Liver (tissue), 9 donors: ENCODE data around the gene FBXO3. TPM values are rescaled to one million over a fixed set of nuclear protein-coding genes. Genes with fewer than 3 reads are reported as not detected.

ENCODE experiments used
- DNase-seq: peaks from one replicate; pipeline ENCODE4 v3.0.0-alpha.2; 2017; ENCODE audit warnings: low spot score
- H3K27ac ChIP-seq, 2 donors: one replicate each; pipeline ENCODE4 v1.7.0; 2013; ENCODE audit warnings: inconsistent platforms in 2 of 2, low read length in 2 of 2, control low read depth in 1 of 2, low read depth in 1 of 2, mild to moderate bottlenecking in 1 of 2
- H3K27me3 ChIP-seq, 4 donors: one replicate each; pipeline versions ENCODE4 v1.6.1 to v1.7.0; 2013; ENCODE audit warnings: low read length in 3 of 4, inconsistent platforms in 1 of 4, mild to moderate bottlenecking in 1 of 4, moderate library complexity in 1 of 4; ENCODE audit not compliant: control insufficient read depth in 4 of 4, insufficient read depth in 4 of 4
- H3K36me3 ChIP-seq, 4 donors: one replicate each; pipeline versions ENCODE4 v1.6.1 to v1.7.0; 2013; ENCODE audit warnings: low read length in 3 of 4, mild to moderate bottlenecking in 3 of 4, low read depth in 1 of 4, moderate library complexity in 1 of 4; ENCODE audit not compliant: control insufficient read depth in 4 of 4, insufficient read depth in 3 of 4
- H3K4me1 ChIP-seq, 4 donors: one replicate each; pipeline versions ENCODE4 v1.6.1 to v1.7.0; 2013; ENCODE audit warnings: low read length in 3 of 4, mild to moderate bottlenecking in 3 of 4, moderate library complexity in 1 of 4; ENCODE audit not compliant: control insufficient read depth in 4 of 4, insufficient read depth in 4 of 4
- H3K4me3 ChIP-seq, 3 donors: one replicate each; pipeline versions ENCODE4 v1.6.1 to v1.7.0; 2013; ENCODE audit warnings: low read length in 3 of 3, control low read depth in 1 of 3, low read depth in 1 of 3, mild to moderate bottlenecking in 1 of 3
- H3K9ac ChIP-seq, 2 donors: one replicate each; pipeline ENCODE4 v1.7.0; 2013; ENCODE audit warnings: low read length in 2 of 2, mild to moderate bottlenecking in 2 of 2, moderate library complexity in 2 of 2, control low read depth in 1 of 2, low read depth in 1 of 2
- H3K9me3 ChIP-seq, 4 donors: one replicate each; pipeline versions ENCODE4 v1.6.1 to v1.7.0; 2013; ENCODE audit warnings: low read length in 3 of 4; ENCODE audit not compliant: control insufficient read depth in 4 of 4
- ATF3 ChIP-seq: IDR thresholded peaks from 2 replicates; pipeline ENCODE4 v1.6.1; 2016; ENCODE audit warnings: antibody characterized with exemption
- FOXA1 ChIP-seq: IDR thresholded peaks from 2 replicates; pipeline ENCODE4 v1.6.1; 2016; ENCODE audit warnings: antibody characterized with exemption
- FOXA2 ChIP-seq: IDR thresholded peaks from 2 replicates; pipeline ENCODE4 v1.6.1; 2016; ENCODE audit warnings: antibody characterized with exemption
- GABPA ChIP-seq, 2 donors: IDR thresholded peaks in 1 of 2; conservative IDR thresholded peaks in 1 of 2; 2 replicates each; pipeline ENCODE4 v1.6.1; 2016; ENCODE audit warnings: antibody characterized with exemption in 2 of 2, mild to moderate bottlenecking in 1 of 2, moderate library complexity in 1 of 2
- HNF4G ChIP-seq: IDR thresholded peaks from 2 replicates; pipeline ENCODE4 v1.6.1; 2016; ENCODE audit warnings: antibody characterized with exemption
- JUND ChIP-seq, 2 donors: IDR thresholded peaks; 2 replicates each; pipeline ENCODE4 v1.6.1; 2016; ENCODE audit warnings: antibody characterized with exemption in 2 of 2
- MAX ChIP-seq: IDR thresholded peaks from 2 replicates; pipeline ENCODE4 v1.6.1; 2016; ENCODE audit warnings: antibody characterized with exemption
- NR2F2 ChIP-seq: IDR thresholded peaks from 2 replicates; pipeline ENCODE4 v1.6.1; 2016; ENCODE audit warnings: antibody characterized with exemption
- RAD21 ChIP-seq, 2 donors: IDR thresholded peaks; 2 replicates each; pipeline ENCODE4 v1.6.1; 2016; ENCODE audit warnings: antibody characterized with exemption in 2 of 2, mild to moderate bottlenecking in 2 of 2
- REST ChIP-seq: IDR thresholded peaks from 2 replicates; pipeline ENCODE4 v1.6.1; 2016; ENCODE audit warnings: antibody characterized with exemption, mild to moderate bottlenecking
- RXRA ChIP-seq, 2 donors: IDR thresholded peaks; 2 replicates each; pipeline ENCODE4 v1.6.1; 2017 to 2018; ENCODE audit warnings: antibody characterized with exemption in 2 of 2, mild to moderate bottlenecking in 1 of 2
- TAF1 ChIP-seq: conservative IDR thresholded peaks from 2 replicates; pipeline ENCODE4 v1.6.1; 2016; ENCODE audit warnings: antibody characterized with exemption, mild to moderate bottlenecking
- YY1 ChIP-seq: IDR thresholded peaks from 2 replicates; pipeline ENCODE4 v1.6.1; 2016; ENCODE audit warnings: antibody characterized with exemption, mild to moderate bottlenecking
- WGBS: extraction: QIAGEN DNeasy Blood & Tissue Kit; methylation state at CpG from one replicate; pipeline ENCODE4 v1.1.7; 2013; 5-methylcytosine and 5-hydroxymethylcytosine counted together
- polyA plus RNA-seq, 2 donors: library from polyadenylated mRNA; stranded (reverse) in 1 of 2; unstranded in 1 of 2; fragments of 200-250 nt in 1 of 2; fragments of >200 nt in 1 of 2; fragmentation: Nextera tagmentation in 1 of 2; extraction: Ambion mirVana in 1 of 2; gene quantifications; one replicate each; pipeline versions ENCODE4 v1.2.1 to v1.2.3, GENCODE V29; 2013 to 2015
- total RNA-seq, 2 donors: library from RNA; depleted of rRNA; stranded (reverse); fragments of >200 nt; gene quantifications; one replicate each; pipeline ENCODE4 v1.2.3, GENCODE V29; 2014
- donor health status: healthy.
- donor health status: healthy.
- donor health status: healthy.
- donor health status: healthy.
- donor health status: healthy.

The FBXO3 gene
- total and polyA plus RNA-seq, 4 donors, result 12.2 to 36.4 (median 18.8) TPM

- 4% methylated on average over 53 of the region's 53 CpGs for WGBS
- H3K9me3 ChIP-seq, result no peaks in the 10 kb centered on the region
- no peaks in the 10 kb centered on the region for H3K27me3 ChIP-seq
- no peak for DNase-seq
- no peaks in the 10 kb centered on the region for H3K36me3 ChIP-seq
- H3K9ac ChIP-seq, result peak overlapping the region; percentile 4 to 60
- H3K27ac ChIP-seq, result peak overlapping the region; percentile 94
- peaks cover 0 to 28% (median 10%) of the 10 kb centered on the region in 4 donors for H3K4me1 ChIP-seq
- TF ChIP-seq ATF3 (no peak), FOXA1 (no peak), YY1 (peak; percentile 71), RAD21 (IDR thresholded peaks at IDR 0.05) (peak in 1 of 2 donors; percentile 2), JUND (IDR thresholded peaks at IDR 0.05) (no peak), RXRA (IDR thresholded peaks at IDR 0.05) (no peak), NR2F2 (no peak), GABPA (IDR thresholded peaks at IDR 0.05 in 1 of 2, conservative IDR thresholded peaks at IDR 0.05 in 1 of 2) (no peak)
- peak overlapping the region; percentile 57 to 95 (median 77) for H3K4me3 ChIP-seq
Observed at GRCh38 chr11:33735271-33736147, 38.8 kb downstream of the FBXO3 start.

GRCh38 chr11:33734441-33735270 lies 39.7 kb downstream of the FBXO3 start:
- Histone ChIP-seq H3K9me3 (no peaks in the 10 kb centered on the region), H3K9ac (peak overlapping the region; percentile 4 to 41), H3K36me3 (no peaks in the 10 kb centered on the region), H3K4me3 (peak overlapping the region; percentile 57 to 95 (median 77)), H3K27ac (peak overlapping the region; percentile 94), H3K4me1 (peaks cover 0 to 27% (median 10%) of the 10 kb centered on the region in 4 donors), H3K27me3 (no peaks in the 10 kb centered on the region)
- WGBS, result 52% methylated on average over 15 of the region's 15 CpGs
- TF ChIP-seq RAD21 (IDR thresholded peaks at IDR 0.05) (no peak), GABPA (IDR thresholded peaks at IDR 0.05 in 1 of 2, conservative IDR thresholded peaks at IDR 0.05 in 1 of 2) (no peak), YY1 (no peak), RXRA (IDR thresholded peaks at IDR 0.05) (no peak), MAX (no peak), FOXA2 (no peak)
- DNase-seq, result no peak

GRCh38 chr11:33733980-33734379 lies 40.3 kb downstream of the FBXO3 start:
- peak overlapping the region in 1 of 3 donors; percentile 77 for H3K4me3 ChIP-seq
- no peak overlapping the region for H3K9ac ChIP-seq
- H3K27ac ChIP-seq, result no peak overlapping the region
- WGBS, result 79% methylated on average over 7 of the region's 7 CpGs
- H3K27me3 ChIP-seq, result no peaks in the 10 kb centered on the region
- peaks cover 0 to 23% (median 8%) of the 10 kb centered on the region in 4 donors for H3K4me1 ChIP-seq
- no peak for DNase-seq
- H3K36me3 ChIP-seq, result no peaks in the 10 kb centered on the region
- TF ChIP-seq HNF4G (no peak), FOXA1 (no peak), TAF1 (no peak), REST (no peak)
- H3K9me3 ChIP-seq, result no peaks in the 10 kb centered on the region
